Measurements from ENCODE around the gene FABP6.
"Not testable (repeated sequence)": the region's sequence is repeated elsewhere in the genome, so short reads cannot be mapped to it uniquely, and the experiment has no call there.

The FABP6 gene, protein sequence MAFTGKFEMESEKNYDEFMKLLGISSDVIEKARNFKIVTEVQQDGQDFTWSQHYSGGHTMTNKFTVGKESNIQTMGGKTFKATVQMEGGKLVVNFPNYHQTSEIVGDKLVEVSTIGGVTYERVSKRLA

DNA sequence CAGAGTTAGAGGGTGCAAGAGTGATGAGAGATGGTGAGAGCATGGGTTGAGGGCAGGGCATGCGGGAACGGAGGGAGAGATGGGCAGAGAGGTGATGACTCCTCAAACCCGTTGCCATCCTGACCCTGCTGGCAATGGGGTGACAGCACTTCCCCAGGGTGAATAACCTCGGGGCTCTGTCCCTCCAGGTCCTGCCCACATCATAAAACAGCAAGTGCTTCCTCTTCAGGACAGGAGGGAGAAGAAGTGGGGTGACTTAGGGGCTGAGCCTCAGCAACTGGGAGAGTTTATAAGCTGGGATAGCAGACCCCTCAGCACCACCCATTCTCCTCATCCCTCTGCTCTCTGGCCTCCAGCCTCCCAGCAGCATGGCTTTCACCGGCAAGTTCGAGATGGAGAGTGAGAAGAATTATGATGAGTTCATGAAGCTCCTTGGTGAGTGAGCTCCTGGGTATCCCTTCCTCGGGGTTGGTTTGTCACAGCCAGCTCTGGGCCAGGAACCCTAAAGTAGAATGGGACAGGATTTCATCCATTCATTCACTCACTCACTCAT is at the start of gene FABP6:
Gene FABP6, plus strand, starts transcription at position 317 of the 553 bp plus-strand sequence. Its CDS starts 52 bp downstream, at position 369.
- DNase-seq: no peak

DNA sequence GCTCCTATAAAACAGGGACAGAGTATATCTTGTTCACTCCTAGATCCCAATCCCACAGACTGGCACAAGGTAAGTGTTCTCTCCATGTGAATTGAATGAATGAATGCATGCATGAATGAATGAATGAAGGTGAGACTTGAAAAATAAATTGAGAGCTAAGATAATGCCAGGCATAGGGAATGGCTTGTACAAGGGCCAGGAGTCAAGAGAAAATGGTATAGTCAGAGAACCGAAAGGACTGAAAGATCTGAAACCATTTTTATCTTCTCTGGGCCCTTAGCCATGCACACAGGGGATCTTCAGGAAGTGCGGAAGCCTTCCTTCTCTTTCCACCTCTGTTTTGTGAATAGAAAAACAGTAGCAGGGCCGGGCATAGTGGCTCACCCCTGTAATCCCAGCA is 48.4 kb upstream of the FABP6 start:
- no peak for DNase-seq

DNA sequence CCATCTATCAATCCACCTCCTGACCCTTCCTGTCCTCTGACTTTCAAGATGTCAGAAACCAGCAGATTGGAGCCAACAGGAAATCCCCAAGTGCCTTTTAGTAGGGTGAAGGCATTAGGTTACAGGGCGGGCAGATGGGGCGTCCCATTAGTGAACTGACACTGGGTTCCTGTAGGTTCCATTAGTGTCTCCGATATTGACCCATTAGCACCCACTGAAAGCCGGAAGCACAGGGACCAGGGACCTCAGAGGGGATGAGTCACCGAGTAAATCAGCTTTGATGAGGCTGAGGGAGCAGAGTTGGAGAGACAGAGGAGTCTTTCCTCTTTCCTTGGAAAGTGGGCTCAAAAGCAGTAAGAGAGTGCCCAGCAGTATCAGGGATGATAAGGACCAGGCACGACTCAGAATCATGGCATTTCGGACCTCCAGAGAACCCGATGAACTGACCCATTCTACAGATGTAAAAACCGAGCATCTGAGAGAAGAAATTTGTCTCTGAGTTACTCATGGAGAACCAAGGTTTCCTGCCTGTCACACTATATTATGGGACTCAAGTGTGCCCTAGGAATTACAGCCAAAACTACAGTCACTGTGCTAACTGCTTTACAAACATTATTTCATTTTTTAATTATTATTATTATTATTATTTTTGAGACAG is 47.2 kb upstream of the FABP6 start:
- no peak for DNase-seq

DNA sequence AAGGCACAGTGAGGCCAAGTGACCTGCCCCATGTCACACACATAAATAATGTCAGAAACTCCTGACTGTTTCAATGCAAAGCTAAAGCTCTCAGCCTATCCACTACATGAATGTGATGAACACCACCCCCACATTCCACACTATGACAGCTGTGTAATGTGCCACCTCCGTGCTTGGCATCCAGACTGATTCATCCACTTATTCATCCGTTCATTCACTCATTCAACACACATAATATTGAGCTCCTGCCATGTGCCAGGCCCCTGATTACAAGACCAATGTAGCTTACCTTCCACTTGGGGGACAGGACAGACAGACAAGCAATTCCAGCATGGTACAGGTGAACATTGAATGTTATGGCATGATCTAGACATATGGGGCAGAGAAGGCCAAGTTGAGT is 46.2 kb upstream of the FABP6 start:
- no peak for DNase-seq

DNA sequence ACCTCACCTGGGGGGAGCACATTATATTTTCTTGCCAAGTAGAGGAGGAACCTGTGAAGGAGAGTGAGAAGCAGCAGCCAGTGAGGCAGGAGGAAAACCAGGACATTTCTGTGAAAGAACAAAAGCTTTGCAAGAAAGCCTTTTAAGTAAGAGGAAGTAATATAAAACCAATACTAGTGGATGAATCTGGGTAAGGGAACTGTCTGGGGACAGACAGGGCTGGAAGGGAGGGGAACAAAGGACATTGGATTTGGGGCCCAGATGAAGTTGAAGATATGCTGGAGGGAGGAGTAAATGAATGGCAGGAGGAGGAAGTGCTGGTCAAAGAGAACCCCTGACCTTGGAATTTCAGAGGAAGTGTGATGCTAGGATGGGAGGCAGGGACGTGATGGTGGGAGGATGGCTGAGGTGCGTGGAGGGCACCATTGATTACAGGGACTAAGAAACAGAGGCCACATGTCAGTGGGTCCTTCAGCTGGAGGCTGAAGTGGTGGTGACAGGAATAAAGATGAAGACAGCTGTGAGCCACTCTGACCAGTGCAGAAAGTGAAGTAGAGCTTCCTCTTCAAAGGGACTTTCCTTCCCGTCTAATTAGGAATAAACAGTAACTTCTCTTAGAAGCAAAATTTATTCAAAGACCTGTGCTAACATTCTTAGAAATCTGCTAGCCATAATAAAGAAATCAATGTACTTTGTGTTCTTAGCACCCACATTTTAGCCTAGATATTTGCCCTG is 43.5 kb upstream of the FABP6 start:
- DNase-seq: no peak

DNA sequence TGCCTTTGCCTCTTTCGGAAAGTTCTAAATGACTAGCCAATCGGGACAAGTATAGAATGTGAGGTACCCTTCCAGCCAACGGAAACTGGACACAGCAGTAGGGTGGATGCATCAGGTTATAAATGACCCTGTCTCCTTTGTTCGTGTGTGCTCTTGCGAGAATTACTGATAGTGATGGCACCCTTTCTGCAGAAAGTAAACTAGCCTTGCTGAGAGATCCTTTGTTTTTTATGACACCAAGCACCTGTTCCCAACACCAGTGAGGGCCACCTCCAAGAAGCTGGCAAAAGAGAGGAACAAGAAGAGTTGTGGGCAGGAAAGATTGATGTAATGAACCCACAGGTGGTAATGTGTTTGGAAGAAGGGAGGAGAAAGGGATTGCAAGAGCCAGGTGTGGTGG is 42.8 kb upstream of the FABP6 start:
- no peak for DNase-seq

DNA sequence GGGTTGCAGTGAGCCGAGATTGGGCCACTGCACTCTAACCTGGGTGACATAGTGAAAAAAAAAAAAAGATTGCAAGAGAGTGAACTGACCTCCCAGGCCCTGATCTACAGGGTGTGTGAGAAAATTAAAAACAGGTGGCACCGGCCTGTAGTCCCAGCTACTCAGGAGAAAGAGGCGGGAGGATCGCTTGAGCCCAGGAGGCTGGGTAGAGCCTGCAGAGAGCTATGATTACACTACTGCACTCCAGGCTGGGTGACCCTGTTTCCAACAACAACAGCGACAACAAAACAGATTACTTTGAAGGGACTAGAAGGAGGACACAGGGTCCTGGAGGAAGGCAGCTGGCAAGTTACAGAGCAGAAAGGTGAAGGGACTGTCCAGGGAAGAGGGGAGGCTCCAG is 42.2 kb upstream of the FABP6 start:
- no peak for DNase-seq

DNA sequence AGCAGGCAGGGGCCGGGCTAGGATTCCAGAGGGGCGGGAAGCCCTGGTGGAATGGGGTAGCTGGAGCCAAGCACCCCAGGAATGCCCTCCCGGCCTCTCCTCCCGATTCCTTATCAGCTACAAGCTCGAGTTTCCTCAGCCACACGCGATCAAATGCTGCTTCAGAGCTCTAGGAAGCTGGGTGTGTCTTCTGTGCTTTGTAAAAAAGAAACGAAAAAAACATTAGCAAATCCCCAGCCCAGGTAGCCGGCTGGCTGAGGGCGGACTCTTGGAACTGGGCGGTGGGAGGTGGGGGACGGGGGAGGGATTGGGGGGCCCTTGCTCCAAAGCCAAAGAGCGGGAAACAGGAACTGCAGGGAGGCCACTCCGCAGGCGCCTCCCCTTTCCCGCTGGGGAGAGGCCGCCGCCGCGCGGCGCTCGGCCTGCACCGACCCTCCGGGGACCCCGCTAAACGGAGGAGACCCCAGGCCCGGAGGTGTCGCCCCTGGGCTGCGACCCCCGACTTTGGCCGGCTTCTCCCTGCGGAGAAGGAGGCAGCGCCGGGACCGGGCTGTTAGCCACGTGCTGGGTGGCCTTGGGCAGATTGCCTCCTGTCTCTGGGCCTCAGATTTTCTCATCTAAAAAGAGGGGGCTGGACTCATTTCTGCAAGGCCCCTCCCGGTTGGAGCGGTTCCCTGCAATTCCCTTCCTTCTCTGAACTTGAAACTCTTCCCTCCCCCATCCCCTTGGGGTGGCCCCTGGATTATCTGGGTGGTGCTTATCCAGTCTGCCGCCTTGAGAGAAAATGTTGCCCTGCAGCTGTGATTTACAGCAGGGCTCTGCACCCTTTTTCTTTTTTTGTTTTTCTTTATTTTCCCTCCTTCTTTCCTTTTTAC is 40.9 kb upstream of the FABP6 start:
- no peak for DNase-seq

DNA sequence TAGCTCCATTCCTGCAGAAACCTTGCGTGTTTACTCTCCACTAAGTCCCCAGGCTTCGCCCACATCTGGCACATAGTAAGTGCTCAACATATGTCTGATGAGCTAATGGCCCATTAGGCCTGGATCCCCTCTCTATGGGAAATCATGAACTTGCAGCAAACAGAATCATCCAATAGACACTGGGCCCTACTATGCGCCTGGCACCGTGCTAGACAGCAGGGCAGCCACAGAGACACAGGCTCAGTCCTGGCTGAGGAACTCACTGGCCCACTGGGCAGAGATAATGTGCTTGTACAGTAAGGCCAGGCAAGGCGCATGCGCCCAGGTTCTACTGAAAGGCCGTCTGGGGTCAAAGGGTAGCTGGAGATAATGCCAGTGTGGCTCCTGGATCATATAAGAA is 36.9 kb upstream of the FABP6 start:
- no peak for DNase-seq

DNA sequence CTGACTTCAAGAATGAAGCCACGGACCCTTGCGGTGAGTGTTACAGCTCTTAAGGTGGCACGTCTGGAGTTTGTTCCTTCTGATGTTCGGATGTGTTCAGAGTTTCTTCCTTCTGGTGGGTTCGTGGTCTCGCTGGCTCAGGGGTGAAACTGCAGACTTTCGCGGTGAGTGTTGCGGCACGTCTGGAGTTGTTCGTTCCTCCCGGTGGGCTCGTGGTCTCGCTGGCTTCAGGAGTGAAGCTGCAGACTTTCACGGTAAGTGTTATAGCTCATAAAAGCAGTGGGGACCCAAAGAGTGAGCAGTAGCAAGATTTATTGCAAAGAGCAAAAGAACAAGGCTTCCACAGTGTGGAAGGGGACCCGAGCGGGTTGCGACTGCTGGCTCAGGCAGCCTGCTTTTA is 36.2 kb upstream of the FABP6 start:
- not testable (repeated sequence) for DNase-seq

DNA sequence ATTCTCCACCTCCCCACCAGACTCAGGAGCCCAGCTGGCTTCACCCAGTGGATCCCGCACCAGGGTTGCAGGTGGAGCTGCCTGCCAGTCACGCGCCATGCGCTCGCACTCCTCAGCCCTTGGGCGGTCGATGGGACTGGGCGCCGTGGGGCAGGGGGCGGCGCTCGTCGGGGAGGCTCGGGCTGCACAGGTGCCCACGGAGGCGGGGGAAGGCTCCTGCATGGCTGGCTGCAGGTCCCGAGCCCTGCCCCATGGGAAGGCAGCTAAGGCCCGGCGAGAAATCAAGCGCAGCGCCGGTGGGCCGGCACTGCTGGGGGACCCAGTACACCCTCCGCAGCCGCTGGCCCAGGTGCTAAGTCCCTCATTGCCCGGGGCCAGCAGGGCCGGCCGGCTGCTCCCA is 35.5 kb upstream of the FABP6 start:
- not testable (repeated sequence) for DNase-seq

DNA sequence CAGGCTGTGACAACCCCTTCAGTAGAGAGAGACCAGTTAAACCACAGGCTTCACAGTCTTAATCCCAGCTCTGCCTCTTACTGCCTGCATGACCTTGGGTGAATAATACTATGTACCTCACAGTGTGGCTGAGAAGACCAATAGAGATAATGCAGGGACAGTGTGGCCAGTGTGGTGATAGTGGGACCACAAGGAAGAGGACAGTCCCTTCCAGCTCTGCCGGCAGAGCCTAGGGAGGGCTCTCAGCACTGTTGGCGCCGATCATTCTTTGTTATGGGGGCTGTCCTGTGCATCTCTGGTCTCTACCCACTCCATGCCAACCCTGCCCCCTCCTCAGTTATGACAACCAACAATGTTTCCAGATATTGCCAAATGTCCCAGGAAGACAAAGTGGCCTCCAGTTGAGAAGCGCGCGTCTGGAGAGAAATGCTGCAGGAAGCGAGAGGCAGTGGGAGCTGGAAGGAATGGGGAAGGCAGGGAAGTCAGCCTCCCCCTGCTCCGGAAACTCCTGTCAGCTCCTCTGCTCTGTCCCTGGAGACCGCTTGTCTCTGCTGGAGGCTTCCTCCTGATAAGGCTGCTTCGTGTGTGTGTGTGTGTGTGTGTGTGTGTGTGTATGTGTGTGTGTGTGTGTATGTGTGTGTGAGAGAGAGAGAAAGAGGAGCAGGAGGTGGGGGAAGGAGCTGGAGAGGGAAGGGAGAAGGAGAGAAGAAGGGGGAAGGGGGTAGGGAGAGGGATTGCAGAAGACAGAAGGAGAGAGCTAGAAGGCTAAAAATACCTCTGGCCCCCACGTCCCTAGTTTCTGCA is 31.8 kb upstream of the FABP6 start:
- peak in 1 of 2 donors; percentile 67 for DNase-seq

DNA sequence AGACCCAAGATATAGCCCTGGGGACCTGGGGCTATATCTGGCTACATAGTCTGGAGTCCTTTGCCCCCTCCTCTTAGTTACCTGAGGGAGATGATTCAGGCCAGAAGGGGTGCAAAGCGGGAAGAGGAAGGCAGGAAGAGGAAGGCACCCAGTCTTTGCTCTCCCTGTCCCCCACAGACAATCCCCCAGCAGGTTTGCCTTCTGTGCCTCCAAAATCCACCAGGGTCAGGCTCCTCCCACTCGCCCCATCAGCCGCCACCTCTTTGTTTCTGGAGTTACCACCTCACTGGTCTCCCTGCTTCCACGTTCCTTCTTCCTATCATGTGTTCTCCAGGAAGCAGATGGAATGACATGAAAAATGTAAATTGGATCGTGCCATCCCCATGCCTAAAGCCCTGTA is 31.2 kb upstream of the FABP6 start:
- DNase-seq: no peak

DNA sequence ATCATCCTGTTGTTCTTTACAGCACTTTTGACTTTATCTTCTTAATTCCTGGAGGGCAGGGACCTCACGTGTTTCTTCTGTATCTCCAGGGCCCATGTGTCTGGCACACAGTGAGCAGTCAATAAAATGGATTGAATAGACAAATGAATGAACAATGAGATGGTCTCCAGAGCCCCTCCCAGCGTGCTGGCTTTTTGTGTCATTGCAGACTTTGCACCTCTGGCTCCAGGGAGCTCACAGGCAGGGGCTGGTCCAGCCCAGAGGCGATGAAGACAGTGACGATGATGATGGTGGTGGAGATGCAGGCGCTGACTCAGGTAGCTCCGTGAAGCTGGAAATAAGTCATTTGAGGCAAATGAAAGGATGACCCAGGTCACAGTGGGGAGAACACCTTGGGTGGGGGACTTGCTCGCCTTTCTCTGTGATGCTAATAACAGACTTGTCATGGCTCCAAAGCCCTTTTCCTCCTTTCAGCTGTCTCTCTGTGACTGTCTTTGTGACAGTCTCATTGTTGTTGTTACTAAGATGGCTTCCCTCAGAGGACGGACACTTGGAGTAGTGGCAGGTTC is 30.4 kb upstream of the FABP6 start:
- DNase-seq: no peak

DNA sequence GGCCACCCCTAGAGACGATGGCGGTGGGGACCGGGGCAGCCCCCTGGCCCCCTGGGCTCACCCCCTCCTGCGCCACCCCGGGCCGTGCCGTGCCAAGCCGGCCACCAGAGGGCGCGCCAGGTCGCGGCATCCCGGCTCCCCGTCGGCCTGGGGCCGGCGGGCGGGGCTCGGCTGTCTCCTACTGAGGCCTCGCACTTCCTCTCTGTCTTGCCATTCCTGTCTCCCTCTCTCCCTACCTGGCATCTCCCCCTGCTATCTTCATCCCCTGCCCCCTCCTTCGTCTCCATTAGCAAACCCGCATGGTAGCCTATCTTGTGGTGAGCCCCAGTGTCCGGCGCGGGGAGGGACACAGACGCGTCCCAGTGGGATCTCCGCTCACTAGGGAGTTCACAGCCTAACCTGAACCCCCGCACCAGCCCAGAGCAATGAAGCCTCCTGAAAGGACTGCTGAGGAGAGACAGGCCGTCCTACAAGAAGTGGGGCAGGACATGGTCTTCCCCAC is 29.8 kb upstream of the FABP6 start:
- DNase-seq: peak; percentile 27 to 49

DNA sequence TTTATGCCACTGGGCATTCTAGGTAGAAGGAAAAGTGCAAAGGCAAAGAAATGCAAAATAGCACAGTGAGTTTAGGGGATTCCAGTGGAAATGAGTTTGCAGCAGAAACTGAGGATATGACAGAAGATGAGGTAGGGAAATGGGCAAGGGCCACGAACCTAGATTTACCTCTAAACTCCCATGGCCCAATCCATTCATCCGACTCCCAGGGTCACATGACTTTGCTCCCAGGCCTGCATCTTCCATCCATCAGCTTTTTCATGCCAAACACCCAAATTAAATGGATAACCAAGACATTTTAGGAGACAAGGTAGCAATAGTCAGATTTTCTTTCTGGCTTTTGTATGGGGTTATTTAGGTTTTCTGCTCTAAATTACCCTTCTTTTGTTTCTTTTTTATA is 22.2 kb upstream of the FABP6 start:
- no peak for DNase-seq

DNA sequence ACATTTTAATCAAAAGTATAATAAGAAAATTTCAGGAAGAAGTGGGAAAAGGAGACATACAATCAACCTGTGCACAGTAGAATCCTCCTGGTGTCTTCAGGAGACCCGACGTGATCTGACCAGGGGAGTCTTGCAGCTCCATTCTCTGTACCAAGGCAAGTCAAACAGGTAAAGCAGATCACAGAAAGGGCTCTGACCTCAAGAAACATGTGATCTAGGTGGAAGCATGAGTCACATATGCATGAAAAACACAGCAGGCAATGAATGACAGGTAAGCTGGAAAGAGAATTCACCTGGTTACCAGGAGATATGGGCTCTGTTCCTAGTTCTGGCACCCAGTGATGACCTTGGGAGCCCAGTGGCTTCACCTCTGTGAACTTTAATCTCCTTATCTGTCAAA is 19.4 kb upstream of the FABP6 start:
- DNase-seq: no peak

DNA sequence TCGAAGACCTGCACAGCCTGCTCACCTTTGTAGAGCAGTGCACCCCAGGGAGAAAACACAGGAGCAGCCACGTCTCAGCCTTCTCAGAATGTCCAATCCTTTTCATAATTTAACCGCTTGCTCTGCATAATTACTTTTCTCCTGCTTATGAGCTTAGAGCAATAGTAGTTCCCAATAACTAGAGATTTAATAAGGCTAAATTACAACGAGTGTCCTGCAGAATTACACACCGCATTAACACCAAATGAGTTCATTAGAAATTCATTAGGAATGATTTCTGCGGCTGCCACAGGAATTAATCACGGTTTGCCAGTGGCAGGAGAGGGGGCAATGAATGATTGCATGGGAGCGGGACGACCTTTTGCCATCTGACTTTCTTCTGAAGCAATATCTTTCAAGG is 18.7 kb upstream of the FABP6 start:
- DNase-seq: no peak

DNA sequence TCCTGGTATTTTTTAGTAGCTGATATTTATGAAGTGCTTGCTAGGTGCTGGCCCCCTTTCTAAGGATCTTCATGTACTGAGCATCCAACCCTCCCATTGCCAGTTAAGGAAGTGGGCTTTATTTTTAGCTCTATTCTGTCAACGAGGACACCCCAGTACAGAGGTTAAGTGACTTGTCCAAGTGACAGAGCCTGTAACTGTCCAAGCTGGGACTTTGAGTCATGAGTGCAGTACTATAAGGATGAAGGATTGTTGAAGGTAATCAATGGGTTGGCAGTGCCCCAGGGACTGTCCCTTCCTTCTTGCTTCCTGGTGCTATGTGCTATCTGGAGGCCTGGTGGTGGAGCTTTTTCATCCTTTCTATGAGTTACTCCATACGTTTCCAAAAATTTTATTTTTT is 18.0 kb upstream of the FABP6 start:
- DNase-seq: no peak

DNA sequence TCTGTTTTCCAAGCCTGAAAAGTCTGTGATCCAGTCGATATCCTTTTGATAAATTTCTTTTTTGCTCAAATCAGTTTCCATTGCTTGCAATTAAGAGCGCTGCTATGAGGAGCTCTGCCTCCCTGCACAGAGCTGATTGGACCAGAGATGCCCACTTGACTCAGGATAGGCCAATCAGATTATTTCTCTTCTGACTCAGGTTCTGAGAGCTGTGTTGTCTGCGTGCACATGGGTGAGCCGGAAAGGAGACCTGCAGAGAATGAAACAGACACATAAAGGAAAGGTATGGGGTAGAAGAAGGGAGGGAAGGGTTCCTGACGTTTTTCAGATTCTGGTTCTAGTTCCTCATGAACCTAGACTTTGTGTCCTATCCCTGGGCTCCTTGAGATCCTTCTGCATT is 15.8 kb upstream of the FABP6 start:
- DNase-seq: no peak

DNA sequence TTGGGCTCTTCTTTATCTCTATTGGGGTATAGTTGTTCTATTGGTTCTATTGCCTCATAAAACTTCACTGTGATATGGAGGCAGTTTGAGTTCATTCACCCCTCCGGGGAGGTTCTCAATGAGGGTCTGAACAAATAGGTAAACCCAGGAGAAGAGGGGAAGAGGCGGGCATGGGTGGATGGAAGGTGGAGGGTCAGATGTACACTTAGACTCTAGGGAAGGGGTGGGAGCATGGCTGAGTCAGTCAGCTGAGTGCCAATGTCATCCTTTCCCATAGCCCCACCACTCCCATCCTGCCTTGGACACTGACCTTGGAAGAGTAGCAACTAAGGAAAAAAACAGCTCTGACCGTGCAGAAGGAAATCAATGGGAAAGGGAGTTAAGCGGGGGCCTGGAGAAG is 9.9 kb upstream of the FABP6 start:
- DNase-seq: no peak

DNA sequence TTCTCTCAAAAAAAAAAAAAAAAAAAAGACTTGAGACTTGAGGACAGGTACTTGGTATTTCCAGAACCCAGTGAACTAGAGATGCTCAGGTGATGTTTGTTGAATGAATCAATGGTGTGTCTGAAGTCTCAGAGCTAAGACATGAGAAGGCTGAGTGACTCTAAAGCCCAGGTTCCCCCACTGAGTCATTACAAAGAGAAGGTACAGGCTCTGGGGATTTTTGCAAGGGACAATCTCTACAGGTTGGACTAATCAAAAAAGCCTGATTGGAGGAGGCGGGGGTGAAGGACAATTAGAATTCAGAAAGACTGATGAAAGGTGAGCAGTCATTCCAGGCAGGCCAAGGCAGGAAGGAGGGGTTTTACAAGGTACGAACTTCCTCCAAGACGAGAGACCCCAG is 8.2 kb upstream of the FABP6 start:
- DNase-seq: no peak

Data from bone marrow (tissue), 2 donors.